Ovary (tissue), 9 donors: Measurements from ENCODE around the gene C2orf81. TPM values are rescaled to one million over a fixed set of nuclear protein-coding genes. Genes with fewer than 3 reads are reported as not detected.
A peak's percentile ranks its signal among the peaks of the same experiment; 100 is the strongest.

Source experiments
- DNase-seq, 5 donors: peaks; one replicate each; pipeline ENCODE4 v3.0.0-alpha.2; 2019 to 2020
- H3K27ac ChIP-seq, 2 donors: fragments of 200-600 bp; one replicate each; pipeline versions ENCODE4 v1.5.1 to v1.8.0; 2019 to 2022
- H3K27me3 ChIP-seq: fragments of 200-600 bp; one replicate; pipeline ENCODE4 v1.8.0; 2022
- H3K36me3 ChIP-seq: fragments of 200-600 bp; sonication (generic); one replicate; pipeline ENCODE4 v1.5.1; 2019
- H3K4me1 ChIP-seq: one replicate; pipeline ENCODE4 v1.8.1; 2013; ENCODE audit warnings: mild to moderate bottlenecking, moderate library complexity; ENCODE audit not compliant: insufficient read depth
- H3K4me3 ChIP-seq: fragments of 200-600 bp; sonication (generic); one replicate; pipeline ENCODE4 v1.5.1; 2017
- H3K9me3 ChIP-seq, 2 donors: fragments of 200-600 bp in 1 of 2; sonication (generic) in 1 of 2; one replicate each; pipeline versions ENCODE4 v1.5.1 to v1.8.1; 2013 to 2019; ENCODE audit warnings: mild to moderate bottlenecking in 1 of 2, moderate library complexity in 1 of 2
- EP300 ChIP-seq: sonication (generic); formaldehyde crosslinking; IDR thresholded peaks from one replicate; pipeline ENCODE4 v1.6.1; 2017; ENCODE audit warnings: antibody characterized with exemption
- POLR2A ChIP-seq: fragments of 450-650 bp; IDR thresholded peaks from one replicate; pipeline ENCODE4 v1.6.1; 2017; ENCODE audit warnings: antibody characterized with exemption, mild to moderate bottlenecking, moderate library complexity
- WGBS, 3 donors: extraction: QIAGEN DNeasy Blood & Tissue Kit in 1 of 3; methylation state at CpG; one replicate each; pipeline versions ENCODE4 v1.1.5 to v1.1.7; 2013 to 2017; 5-methylcytosine and 5-hydroxymethylcytosine counted together
- intact Hi-C, 4 donors: fragments of 100-400 bp; cut with DNase I; formaldehyde crosslinking; loops; one replicate each; pipeline versions ENCODE4 v1.11.0 to v1.15.1; 2022 to 2023
- polyA plus RNA-seq, 2 donors: library from polyadenylated mRNA; stranded (reverse); fragments of 200-250 nt in 1 of 2; fragments of 350-450 nt in 1 of 2; fragmentation: Illumina TruSeq in 1 of 2; extraction: RNeasy Lipid Tissue Mini Kit (QIAGEN cat#74804) in 1 of 2; gene quantifications; one replicate each; pipeline ENCODE4 v1.2.3, GENCODE V29; 2013 to 2014
- total RNA-seq, 7 donors: library from RNA; depleted of rRNA in 2 of 7; stranded (reverse); fragments of >200 nt in 2 of 7; fragmentation: NEBNext Ultra II Directional in 3 of 7; extraction: Animal tissue kit (Norgen Biotek cat#: 25700) in 3 of 7; gene quantifications; one replicate each; pipeline versions ENCODE4 v1.1.0 to v1.2.4, GENCODE V29; 2016 to 2023
- TF ChIP-seq, protein P1 (sequence below), 3 donors: fragments of 450-650 bp in 2 of 3; fragments of 200-600 bp in 1 of 3; IDR thresholded peaks; one replicate each; pipeline versions ENCODE4 v1.5.1 to v1.8.0; 2016 to 2022; ENCODE audit warnings: antibody characterized with exemption in 3 of 3, mild to moderate bottlenecking in 1 of 3
- donor health status: DM: no; HTN: no; CAD: no; lungs with moderate emphysema.
- donor health status: DM: no; HTN: no; CAD: no.
- donor health status: Bipolar disorder and iron deficiency.
- donor health status: DM: yes; HTN: yes; CAD: no.
- donor health status: DM: no; HTN: no; CAD: no.
- donor health status: DM: yes; HTN: yes; CAD: no.

The C2orf81 gene
- total and polyA plus RNA-seq, 9 donors: 0.85 to 9.9 (median 4.5) TPM

DNA sequence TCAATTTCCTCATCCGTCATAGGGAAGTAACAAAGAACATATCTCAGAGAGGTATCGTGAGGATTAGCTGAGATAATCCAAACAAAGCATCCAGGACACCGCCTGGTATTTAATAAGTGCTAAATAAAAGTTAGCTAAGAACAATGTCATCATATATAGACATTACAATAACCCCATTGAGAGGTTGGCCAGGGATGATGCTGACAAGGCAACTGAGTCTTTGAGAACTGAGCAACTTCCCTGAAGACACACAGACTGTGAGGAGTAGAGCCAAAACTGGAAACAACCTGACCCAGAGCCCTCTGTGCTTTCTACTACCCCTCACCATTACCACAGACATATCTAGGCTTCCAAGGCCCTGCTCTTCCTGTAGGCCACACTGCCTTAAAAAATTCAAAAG is 39.7 kb downstream of the C2orf81 start:
- Histone ChIP-seq H3K27me3 (no peaks in the 10 kb centered on the region), H3K27ac (no peak overlapping the region), H3K4me1 (peaks cover 16% of the 10 kb centered on the region), H3K9me3 (no peaks in the 10 kb centered on the region), H3K36me3 (no peaks in the 10 kb centered on the region), H3K4me3 (no peak overlapping the region)
- intact Hi-C loops: no loop called here
- TF ChIP-seq, protein P1, sequence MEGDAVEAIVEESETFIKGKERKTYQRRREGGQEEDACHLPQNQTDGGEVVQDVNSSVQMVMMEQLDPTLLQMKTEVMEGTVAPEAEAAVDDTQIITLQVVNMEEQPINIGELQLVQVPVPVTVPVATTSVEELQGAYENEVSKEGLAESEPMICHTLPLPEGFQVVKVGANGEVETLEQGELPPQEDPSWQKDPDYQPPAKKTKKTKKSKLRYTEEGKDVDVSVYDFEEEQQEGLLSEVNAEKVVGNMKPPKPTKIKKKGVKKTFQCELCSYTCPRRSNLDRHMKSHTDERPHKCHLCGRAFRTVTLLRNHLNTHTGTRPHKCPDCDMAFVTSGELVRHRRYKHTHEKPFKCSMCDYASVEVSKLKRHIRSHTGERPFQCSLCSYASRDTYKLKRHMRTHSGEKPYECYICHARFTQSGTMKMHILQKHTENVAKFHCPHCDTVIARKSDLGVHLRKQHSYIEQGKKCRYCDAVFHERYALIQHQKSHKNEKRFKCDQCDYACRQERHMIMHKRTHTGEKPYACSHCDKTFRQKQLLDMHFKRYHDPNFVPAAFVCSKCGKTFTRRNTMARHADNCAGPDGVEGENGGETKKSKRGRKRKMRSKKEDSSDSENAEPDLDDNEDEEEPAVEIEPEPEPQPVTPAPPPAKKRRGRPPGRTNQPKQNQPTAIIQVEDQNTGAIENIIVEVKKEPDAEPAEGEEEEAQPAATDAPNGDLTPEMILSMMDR (IDR thresholded peaks at IDR 0.05): no peak
- TF ChIP-seq EP300 (no peak), POLR2A (no peak)
- DNase-seq: no peak
- WGBS, 3 donors: 90 to 96% (median 91%) methylated on average over 3 of the region's 3 CpGs

DNA sequence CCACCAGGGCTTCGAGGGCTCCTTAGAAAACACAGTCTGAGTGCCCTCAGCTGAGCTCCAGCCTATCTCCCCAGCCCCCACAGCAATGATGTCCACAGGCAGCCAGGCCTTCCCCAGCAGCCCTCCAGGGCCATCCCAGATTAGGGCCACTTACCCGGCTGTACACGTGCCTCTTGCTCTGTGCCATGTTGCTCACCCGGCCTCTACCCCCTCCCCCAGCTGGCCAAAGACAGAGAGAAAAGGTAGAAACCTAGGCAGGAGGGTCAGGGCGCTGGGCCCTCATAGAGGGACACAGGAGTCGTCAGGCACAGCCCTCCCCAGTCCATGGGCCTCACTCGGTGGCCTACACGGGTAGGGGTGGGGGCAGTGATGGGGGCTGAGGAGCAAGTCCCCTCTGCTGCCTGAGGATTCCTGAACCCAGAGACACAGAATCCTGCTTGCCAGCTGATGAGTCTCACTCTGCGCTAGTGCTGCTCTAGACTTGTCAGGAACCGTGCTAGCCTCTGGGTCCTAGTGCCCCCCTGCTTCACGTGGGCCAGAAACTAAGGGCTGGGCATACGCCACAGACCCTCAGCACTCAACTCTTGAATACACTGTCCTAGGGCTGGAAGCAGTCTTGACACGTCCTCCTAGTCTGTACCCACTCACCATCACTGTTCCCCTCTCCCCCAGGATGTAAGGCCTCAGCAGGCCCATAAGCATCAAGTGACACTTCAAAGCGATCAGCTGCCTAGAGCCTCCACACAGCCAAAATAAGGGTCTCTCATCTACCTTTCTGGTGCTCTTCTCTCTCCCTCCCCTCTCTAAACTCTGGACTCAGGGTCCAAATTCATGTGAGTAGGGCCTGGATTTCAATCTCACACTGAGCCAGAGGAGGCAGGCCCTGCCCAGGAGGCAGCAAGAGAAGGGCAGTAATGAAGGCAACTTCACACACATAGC is 41.3 kb downstream of the C2orf81 start, which contains the start of gene DCTN1:
DCTN1 (minus strand) TSS at position 461 of the 939 bp plus-strand sequence; CDS start at position 187, 274 bp downstream.
- H3K27ac ChIP-seq: no peak within 1 kb of the TSS
- peak; percentile 37 to 61 (median 48) for DNase-seq
- no peaks in the 10 kb centered on the region for H3K36me3 ChIP-seq
- intact Hi-C loops: no loop called here
- no peaks in the 10 kb centered on the region for H3K27me3 ChIP-seq
- H3K4me1 ChIP-seq: peaks cover 16% of the 10 kb centered on the region
- H3K9me3 ChIP-seq: no peaks in the 10 kb centered on the region
- WGBS, 3 donors: 12 to 16% (median 14%) methylated on average over 14 of the region's 14 CpGs
- TF ChIP-seq EP300: no peak
- TF ChIP-seq, protein P1 (IDR thresholded peaks at IDR 0.05): no peak
- H3K4me3 ChIP-seq: peak within 1 kb of the TSS; percentile 39

DNA sequence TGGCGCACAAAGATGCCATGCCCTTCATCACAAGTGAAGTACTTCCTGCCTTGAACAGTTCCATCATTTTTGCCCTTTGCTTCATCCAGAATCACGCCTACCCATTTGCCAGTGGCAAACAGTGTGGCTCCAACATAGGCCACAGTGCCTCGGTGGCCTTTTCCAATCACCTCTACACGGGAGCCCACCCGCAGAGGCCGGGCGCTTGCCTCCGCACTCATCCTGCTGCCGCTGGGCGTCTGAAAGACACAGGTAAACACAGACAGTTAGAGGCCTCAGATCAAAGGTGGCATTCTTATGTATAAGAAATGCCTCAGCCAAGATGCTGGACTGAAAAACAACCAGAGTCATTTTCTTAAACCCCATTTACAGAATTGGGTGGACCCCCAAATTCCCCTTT is 43.4 kb downstream of the C2orf81 start:
- 89 to 93% (median 91%) methylated on average over 10 of the region's 10 CpGs for WGBS, 3 donors
- peaks cover 17% of the 10 kb centered on the region for H3K4me1 ChIP-seq
- DNase-seq: no peak
- H3K36me3 ChIP-seq: no peaks in the 10 kb centered on the region
- no peaks in the 10 kb centered on the region for H3K27me3 ChIP-seq
- intact Hi-C loops: no loop called here
- no peaks in the 10 kb centered on the region for H3K9me3 ChIP-seq
- no peak overlapping the region for H3K4me3 ChIP-seq
- no peak for TF ChIP-seq EP300
- TF ChIP-seq, protein P1 (IDR thresholded peaks at IDR 0.05): no peak
- no peak for TF ChIP-seq POLR2A
- H3K27ac ChIP-seq: no peak overlapping the region

DNA sequence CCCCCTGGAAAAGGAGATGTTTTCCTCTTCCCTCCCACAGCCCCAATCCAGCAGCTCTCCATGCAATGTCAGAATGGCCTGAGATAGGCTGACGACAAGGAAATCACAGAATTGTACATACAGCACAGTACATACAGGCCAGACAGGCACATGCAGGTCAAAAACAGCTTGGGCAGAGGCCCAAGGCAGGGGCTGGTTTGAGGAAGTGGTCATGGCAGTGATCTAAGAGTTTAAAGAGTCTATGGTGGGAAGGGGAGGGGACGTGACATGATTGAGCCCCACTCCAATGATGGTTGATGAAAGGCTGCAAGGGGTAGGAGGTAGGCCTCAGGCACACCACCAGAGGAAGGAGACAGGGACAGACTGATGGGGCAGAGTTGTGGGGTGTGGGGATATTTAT is 45.6 kb downstream of the C2orf81 start:
- TF ChIP-seq, protein P1 (IDR thresholded peaks at IDR 0.05): no peak
- TF ChIP-seq POLR2A: no peak
- TF ChIP-seq EP300: no peak
- no peak for DNase-seq
- intact Hi-C loops: no loop called here
- Histone ChIP-seq H3K9me3 (no peaks in the 10 kb centered on the region), H3K36me3 (no peaks in the 10 kb centered on the region), H3K27me3 (no peaks in the 10 kb centered on the region), H3K4me1 (peaks cover 14% of the 10 kb centered on the region), H3K4me3 (no peak overlapping the region), H3K27ac (no peak overlapping the region)
- WGBS, 3 donors: 93 to 96% (median 95%) methylated on average over 2 of the region's 2 CpGs
